COLO668 (cell line): Measurements from ENCODE around the gene CST6.
"Not testable (repeated sequence)": the region's sequence is repeated elsewhere in the genome, so short reads cannot be mapped to it uniquely, and the experiment has no call there.

ENCODE experiments used
- DNase-seq: peaks from one replicate; lab custom pipeline; 2025; ENCODE audit not compliant: unreplicated experiment; lab: John Stamatoyannopoulos, UW

Gene CST6

GRCh38 chr11:66014804-66015453 lies 3.1 kb downstream of the CST6 start:
- no peak for DNase-seq

GRCh38 chr11:66015454-66015881 lies 3.7 kb downstream of the CST6 start:
- DNase-seq = no peak

- DNase-seq = no peak
These were observed 4.4 kb downstream of the CST6 start for GRCh38 chr11:66015936-66016792.

- no peak for DNase-seq
These were observed 5.0 kb downstream of the CST6 start for GRCh38 chr11:66016793-66017177.

GRCh38 chr11:66017321-66017720 lies 5.5 kb downstream of the CST6 start:
- DNase-seq = no peak

GRCh38 chr11:66020212-66020611 lies 8.4 kb downstream of the CST6 start:
- DNase-seq = no peak

GRCh38 chr11:66020618-66021357 lies 9.0 kb downstream of the CST6 start:
- peak; percentile 50 for DNase-seq

GRCh38 chr11:66022401-66023185 lies 10.8 kb downstream of the CST6 start:
- peak; percentile 74 for DNase-seq

GRCh38 chr11:66023186-66023440 lies 11.3 kb downstream of the CST6 start:
- DNase-seq = not testable (repeated sequence)

- no peak for DNase-seq
These were observed 14.3 kb downstream of the CST6 start, which contains the start of gene CATSPER1 for GRCh38 chr11:66026017-66026529. Gene CATSPER1 (minus strand): TSS chr11:66026479. CDS start chr11:66026379, 100 bp downstream.

GRCh38 chr11:66032957-66033735 lies 21.3 kb downstream of the CST6 start:
- no peak for DNase-seq

- no peak for DNase-seq
These were observed 24.0 kb downstream of the CST6 start for GRCh38 chr11:66035653-66036333.

GRCh38 chr11:66036334-66036710 lies 24.5 kb downstream of the CST6 start:
- DNase-seq = no peak

- no peak for DNase-seq
These were observed 25.5 kb downstream of the CST6 start for GRCh38 chr11:66037327-66037726.

GRCh38 chr11:66039765-66040164 lies 28.0 kb downstream of the CST6 start:
- no peak for DNase-seq

GRCh38 chr11:66042227-66042995 lies 30.6 kb downstream of the CST6 start:
- no peak for DNase-seq

- no peak for DNase-seq
These were observed 31.4 kb downstream of the CST6 start for GRCh38 chr11:66042996-66043906.

- DNase-seq = no peak
These were observed 32.9 kb downstream of the CST6 start for GRCh38 chr11:66044757-66045156.
